Prostate gland (tissue), 2 donors: ENCODE results near the gene POP7. TPM values are rescaled to one million over a fixed set of nuclear protein-coding genes. Genes with fewer than 3 reads are reported as not detected.

Experiments
- DNase-seq: peaks from one replicate; pipeline ENCODE4 v3.0.0-alpha.2; 2019; ENCODE audit warnings: low spot score
- H3K27ac ChIP-seq, 2 donors: fragments of 200-600 bp; sonication (generic); 2 replicates each; pipeline ENCODE4 v1.5.1; 2017 to 2019
- H3K27me3 ChIP-seq: fragments of 200-600 bp; sonication (generic); replicated peaks from 2 replicates; pipeline ENCODE4 v1.5.1; 2019; ENCODE audit not compliant: insufficient read depth
- H3K36me3 ChIP-seq, 2 donors: fragments of 200-600 bp; sonication (generic); 1 replicate in 1 of 2; 2 replicates in 1 of 2; pipeline versions ENCODE4 v1.5.1 to v1.8.1; 2017 to 2019
- H3K4me1 ChIP-seq: fragments of 200-600 bp; sonication (generic); replicated peaks from 2 replicates; pipeline ENCODE4 v1.5.1; 2019
- H3K4me3 ChIP-seq, 2 donors: fragments of 200-600 bp; sonication (generic); 2 replicates each; pipeline ENCODE4 v1.5.1; 2017 to 2019
- H3K9me3 ChIP-seq: fragments of 200-600 bp; sonication (generic); 2 replicates; pipeline ENCODE4 v1.5.1; 2017
- POLR2A ChIP-seq: fragments of 450-650 bp; IDR thresholded peaks from one replicate; pipeline ENCODE4 v1.6.1; 2016; ENCODE audit warnings: antibody characterized with exemption, mild to moderate bottlenecking
- POLR2AphosphoS5 ChIP-seq: sonication (generic); formaldehyde crosslinking; IDR thresholded peaks from one replicate; pipeline ENCODE4 v1.6.1; 2017; ENCODE audit warnings: antibody characterized with exemption
- WGBS: methylation state at CpG from one replicate; pipeline ENCODE4 v1.1.5; 2018; 5-methylcytosine and 5-hydroxymethylcytosine counted together
- intact Hi-C: fragments of 100-400 bp; cut with DNase I; formaldehyde crosslinking; loops from one replicate; pipeline ENCODE4 v1.14.2; 2022
- total RNA-seq, 2 donors: library from RNA; depleted of rRNA; stranded (reverse); fragments of >200 nt; gene quantifications; one replicate each; pipeline ENCODE4 v1.1.0, GENCODE V29; 2016
- TF ChIP-seq, protein P1 (sequence below), 4 experiments: fragments of 200-600 bp in 2 of 4; fragments of 450-650 bp in 2 of 4; sonication (generic) in 2 of 4; IDR thresholded peaks; 1 replicate in 3 of 4; 2 replicates in 1 of 4; pipeline ENCODE4 v1.5.1; 2016 to 2019; ENCODE audit warnings: antibody characterized with exemption in 4 of 4, mild to moderate bottlenecking in 2 of 4, moderate library complexity in 2 of 4

Gene POP7
- total RNA-seq, 2 donors from 2014 or later, result 41.4 to 45.2 TPM

DNA sequence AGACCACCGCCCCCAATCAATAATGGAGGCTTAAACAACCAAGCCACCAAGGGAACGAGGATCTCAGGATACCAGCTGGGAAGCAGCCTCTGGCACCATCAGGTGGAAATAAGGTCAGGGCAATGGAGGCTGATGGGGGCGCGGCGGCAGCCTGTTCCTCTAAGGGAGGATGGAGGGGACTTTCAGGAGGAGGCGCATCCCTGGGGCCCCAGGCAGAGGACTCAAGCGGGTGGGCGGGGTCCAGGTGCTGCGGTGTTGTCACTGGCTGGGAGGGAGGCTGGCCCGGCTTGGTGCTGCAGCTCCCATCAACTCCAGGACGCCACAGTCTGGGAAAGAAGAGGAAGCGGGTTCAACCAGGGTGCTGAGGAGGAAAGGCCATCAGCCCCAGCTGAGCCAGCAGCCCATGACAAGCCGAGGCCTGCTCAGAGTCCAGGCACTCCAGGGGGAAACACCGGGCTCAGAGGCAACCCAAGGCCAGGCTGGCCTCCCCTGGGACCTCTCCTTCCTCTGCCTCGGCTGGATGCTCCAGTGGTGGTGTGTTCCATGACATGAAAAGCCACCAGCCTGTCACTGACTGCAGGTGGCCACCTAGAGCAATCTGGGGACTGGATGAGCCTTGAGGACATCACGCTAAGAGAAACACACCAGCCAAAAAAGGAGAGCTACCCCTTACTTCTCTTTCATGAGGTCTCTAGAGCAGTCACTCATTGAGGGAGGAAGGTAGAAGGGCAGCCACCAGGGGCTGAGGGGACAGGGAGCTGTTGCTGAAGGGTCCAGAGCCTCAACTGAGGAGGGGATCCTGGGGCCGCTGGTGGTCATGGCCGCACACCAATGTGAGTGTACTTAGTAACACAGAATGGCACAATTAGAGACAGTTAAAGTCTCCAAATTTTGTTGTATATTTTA lies 16.4 kb upstream of the POP7 start:
- intact Hi-C loops, result loop anchor here (2.0 to 5.0 kb wide), 4 partner anchors 77 to 222 kb away; partner anchors contain the start of genes FBXO24, LRCH4 and MOSPD3
- no peak for DNase-seq
- Histone ChIP-seq H3K4me3 (no peak overlapping the region), H3K36me3 (peaks cover 15 to 40% of the 10 kb centered on the region in 2 donors), H3K4me1 (peaks cover 13% of the 10 kb centered on the region), H3K27me3 (no peaks in the 10 kb centered on the region), H3K27ac (no peak overlapping the region), H3K9me3 (no peaks in the 10 kb centered on the region)
- WGBS, result 75% methylated on average over 18 of the region's 18 CpGs
- TF ChIP-seq, protein P1, sequence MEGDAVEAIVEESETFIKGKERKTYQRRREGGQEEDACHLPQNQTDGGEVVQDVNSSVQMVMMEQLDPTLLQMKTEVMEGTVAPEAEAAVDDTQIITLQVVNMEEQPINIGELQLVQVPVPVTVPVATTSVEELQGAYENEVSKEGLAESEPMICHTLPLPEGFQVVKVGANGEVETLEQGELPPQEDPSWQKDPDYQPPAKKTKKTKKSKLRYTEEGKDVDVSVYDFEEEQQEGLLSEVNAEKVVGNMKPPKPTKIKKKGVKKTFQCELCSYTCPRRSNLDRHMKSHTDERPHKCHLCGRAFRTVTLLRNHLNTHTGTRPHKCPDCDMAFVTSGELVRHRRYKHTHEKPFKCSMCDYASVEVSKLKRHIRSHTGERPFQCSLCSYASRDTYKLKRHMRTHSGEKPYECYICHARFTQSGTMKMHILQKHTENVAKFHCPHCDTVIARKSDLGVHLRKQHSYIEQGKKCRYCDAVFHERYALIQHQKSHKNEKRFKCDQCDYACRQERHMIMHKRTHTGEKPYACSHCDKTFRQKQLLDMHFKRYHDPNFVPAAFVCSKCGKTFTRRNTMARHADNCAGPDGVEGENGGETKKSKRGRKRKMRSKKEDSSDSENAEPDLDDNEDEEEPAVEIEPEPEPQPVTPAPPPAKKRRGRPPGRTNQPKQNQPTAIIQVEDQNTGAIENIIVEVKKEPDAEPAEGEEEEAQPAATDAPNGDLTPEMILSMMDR (IDR thresholded peaks at IDR 0.05), result no peak
- no peak for TF ChIP-seq POLR2A
- TF ChIP-seq POLR2AphosphoS5, result no peak

DNA sequence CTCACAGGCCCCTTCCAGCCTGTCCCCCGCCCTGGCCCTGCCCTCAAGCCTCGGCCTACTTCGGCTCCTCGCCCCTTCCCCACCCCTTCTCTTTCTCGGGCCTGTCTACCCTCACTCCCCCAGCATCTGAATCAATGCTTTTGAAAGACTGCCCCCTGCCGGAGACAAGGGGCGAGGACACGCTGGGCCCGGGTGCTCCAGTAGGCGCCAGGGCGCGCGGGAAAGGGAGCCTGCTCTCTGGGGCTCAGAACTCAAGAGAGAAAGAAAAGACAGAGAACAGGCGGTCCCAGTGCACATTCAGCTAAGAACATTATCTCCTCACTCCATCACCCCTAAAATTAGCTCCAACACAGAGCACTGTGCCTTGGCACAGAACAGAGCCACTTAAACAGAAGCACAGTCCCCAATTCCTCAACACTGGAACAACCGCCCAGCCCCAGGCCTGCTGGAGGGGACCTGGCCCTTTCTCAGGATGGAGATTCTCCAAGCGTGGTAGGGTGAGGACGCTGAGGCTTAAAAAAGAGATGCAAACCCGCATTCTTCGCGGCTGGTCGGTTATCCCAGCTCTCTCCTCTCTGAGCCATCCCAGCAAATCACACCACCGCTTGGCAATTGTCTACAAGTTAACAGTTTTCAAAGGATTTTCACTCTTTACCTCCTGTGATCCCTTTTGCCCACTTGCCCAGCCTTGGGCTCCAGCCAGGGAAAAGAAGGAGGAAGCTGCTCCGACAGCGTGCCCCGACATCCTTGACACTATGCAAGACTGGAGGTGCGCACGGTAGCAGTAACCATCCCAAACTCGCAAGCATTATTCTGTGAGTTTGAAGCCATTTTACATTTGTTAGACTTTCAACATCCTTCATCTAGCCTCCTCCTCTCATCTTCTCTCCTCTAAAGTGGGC lies 14.0 kb upstream of the POP7 start:
- H3K27me3 ChIP-seq, result no peaks in the 10 kb centered on the region
- peak; percentile 76 for DNase-seq
- H3K36me3 ChIP-seq, result peaks cover 6 to 17% of the 10 kb centered on the region in 2 donors
- H3K4me3 ChIP-seq, result peak overlapping the region in 1 of 2 donors; percentile 96
- intact Hi-C loops, result loop anchor here (2.0 to 5.0 kb wide), 4 partner anchors 80 to 225 kb away; partner anchors contain the start of genes FBXO24, LRCH4 and MOSPD3
- TF ChIP-seq POLR2A (no peak), POLR2AphosphoS5 (peak; percentile 71)
- TF ChIP-seq, protein P1 (IDR thresholded peaks at IDR 0.05), result peak; percentile 86 to 93 (median 92)
- WGBS, result 18% methylated on average over 28 of the region's 28 CpGs
- peaks cover 13% of the 10 kb centered on the region for H3K4me1 ChIP-seq
- H3K9me3 ChIP-seq, result no peaks in the 10 kb centered on the region
- peak overlapping the region in 1 of 2 donors; percentile 88 for H3K27ac ChIP-seq

DNA sequence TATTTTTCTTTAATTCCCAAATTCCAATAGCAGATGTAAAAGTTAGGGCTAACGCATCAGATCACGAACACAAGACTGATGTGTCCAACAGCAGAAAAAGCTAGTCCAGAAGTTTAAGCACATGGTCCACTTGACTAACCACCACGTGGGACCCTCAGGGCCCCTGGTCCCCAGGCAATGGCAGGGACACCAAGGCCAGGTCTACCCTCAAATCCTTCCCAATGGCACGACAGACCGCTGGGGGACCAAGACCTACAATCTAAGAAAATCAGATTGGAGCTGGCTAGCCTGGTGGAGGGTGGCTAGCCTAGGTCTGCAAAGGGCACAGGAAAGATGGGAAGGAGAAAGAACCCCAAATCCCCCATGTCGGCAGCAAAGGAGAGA lies 13.4 kb upstream of the POP7 start:
- Histone ChIP-seq H3K4me1 (peaks cover 13% of the 10 kb centered on the region), H3K4me3 (peak overlapping the region in 1 of 2 donors; percentile 96), H3K36me3 (peaks cover 6 to 11% of the 10 kb centered on the region in 2 donors), H3K27ac (peak overlapping the region in 1 of 2 donors; percentile 88), H3K9me3 (no peaks in the 10 kb centered on the region), H3K27me3 (no peaks in the 10 kb centered on the region)
- TF ChIP-seq POLR2A (no peak), POLR2AphosphoS5 (no peak)
- TF ChIP-seq, protein P1 (IDR thresholded peaks at IDR 0.05), result no peak
- intact Hi-C loops, result loop anchor here (5.0 kb wide), 3 partner anchors 80 to 225 kb away; partner anchors contain the start of genes FBXO24, LRCH4 and MOSPD3
- WGBS, result 37% methylated on average over 6 of the region's 6 CpGs
- DNase-seq, result no peak

DNA sequence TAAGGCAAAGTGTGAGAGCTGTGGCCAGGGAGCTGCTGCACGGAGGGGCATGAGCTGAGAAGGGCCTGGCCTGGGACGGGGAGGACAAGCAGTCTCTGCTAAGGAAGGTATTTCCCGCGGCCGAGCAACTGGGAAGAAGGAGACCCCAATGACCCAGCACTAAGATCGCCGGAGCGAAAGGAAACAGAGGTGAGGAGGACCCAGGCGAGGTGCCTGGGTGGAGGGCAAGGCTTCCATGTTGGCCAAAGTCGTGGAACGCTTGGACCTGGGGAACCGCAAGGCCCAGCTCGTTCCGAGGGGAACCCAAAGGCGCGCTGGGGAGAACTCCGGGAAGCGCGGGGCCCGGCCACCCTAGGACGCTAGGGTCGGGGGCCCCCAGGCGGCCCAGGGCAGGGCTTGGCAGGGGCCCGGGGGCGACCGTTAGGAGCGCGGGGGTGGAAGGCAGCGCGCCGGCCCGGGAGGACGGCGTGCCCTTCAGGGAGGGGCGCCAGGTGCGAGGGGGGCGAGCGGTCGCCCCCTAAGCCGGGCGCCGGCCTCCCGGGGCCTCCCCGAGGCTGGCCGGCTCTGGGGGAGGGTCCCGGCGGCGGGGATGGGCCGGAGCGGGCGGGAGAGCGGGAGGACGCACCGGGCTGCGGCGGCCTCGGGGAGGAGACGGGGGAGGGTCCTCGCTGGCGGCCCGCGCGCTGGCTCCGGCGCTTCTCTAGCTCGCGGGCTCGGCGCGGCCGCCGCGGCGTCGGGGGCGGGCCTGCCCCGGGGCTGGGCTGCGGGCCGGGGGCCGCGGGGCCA lies 12.4 kb upstream of the POP7 start:
- H3K36me3 ChIP-seq, result peaks cover 2 to 3% of the 10 kb centered on the region in 2 donors
- peaks cover 13% of the 10 kb centered on the region for H3K4me1 ChIP-seq
- H3K27me3 ChIP-seq, result no peaks in the 10 kb centered on the region
- H3K27ac ChIP-seq, result peak overlapping the region; percentile 81 to 88
- under 1% methylated on average over 43 of the region's 81 CpGs for WGBS
- no peak for DNase-seq
- TF ChIP-seq POLR2AphosphoS5 (no peak), POLR2A (no peak)
- TF ChIP-seq, protein P1 (IDR thresholded peaks at IDR 0.05), result no peak
- H3K4me3 ChIP-seq, result peak overlapping the region; percentile 95 to 96
- intact Hi-C loops, result loop anchor here (5.0 kb wide), 3 partner anchors 81 to 226 kb away; partner anchors contain the start of genes FBXO24, LRCH4 and MOSPD3
- H3K9me3 ChIP-seq, result no peaks in the 10 kb centered on the region
